ENCODE results near the gene MAN2A1. TPM values are rescaled to one million over a fixed set of nuclear protein-coding genes. Genes with fewer than 3 reads are reported as not detected.

Gene MAN2A1
- polyA plus RNA-seq, 2 of the 4 experiments (the other 2 are of a cell fraction): 15.8 to 51.5 TPM

DNA sequence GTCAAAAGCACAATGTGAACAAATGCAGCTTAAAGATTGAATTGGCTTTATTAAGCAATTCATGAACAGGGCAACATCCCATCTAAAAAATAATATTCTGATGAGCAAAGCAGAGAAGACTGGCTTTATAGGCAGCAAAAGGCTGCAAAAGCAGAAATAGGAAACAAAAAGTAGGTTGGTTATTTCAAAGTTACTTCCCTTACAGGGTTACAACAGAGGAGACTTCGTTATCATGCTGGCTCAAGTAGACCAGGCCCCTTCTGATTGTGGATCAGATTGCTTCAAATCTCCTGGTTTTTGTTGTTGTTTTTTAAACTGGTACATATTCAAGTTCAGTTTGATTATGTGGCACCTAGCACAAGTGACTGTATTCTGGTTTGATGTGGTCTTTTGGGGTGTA is 73.1 kb downstream of the MAN2A1 start:
- Histone ChIP-seq H3K4me3 (no peak overlapping the region), H3K9me3 (no peaks in the 10 kb centered on the region), H3K4me2 (no peak overlapping the region), H3K4me1 (0 out of 3 replicates have a peak, but pooled peaks cover 4% of the 10 kb centered on the region), H3K27ac (no peak overlapping the region)
- no peak for FAIRE-seq
- no peak for DNase-seq (ENCODE audit: low read depth in 1 of 2, low spot score in 1 of 2)
- POLR2A ChIA-PET: no interaction called here
- ATAC-seq: no peak
- CTCF ChIA-PET: no interaction called here
- no peak for TF ChIP-seq EHF (CRISPR knock-in tag; IDR thresholded peaks at IDR 0.05)
- WGBS (ENCODE audit: missing lambda C conversion rate): 67% methylated on average over 1 of the region's 1 CpG

DNA sequence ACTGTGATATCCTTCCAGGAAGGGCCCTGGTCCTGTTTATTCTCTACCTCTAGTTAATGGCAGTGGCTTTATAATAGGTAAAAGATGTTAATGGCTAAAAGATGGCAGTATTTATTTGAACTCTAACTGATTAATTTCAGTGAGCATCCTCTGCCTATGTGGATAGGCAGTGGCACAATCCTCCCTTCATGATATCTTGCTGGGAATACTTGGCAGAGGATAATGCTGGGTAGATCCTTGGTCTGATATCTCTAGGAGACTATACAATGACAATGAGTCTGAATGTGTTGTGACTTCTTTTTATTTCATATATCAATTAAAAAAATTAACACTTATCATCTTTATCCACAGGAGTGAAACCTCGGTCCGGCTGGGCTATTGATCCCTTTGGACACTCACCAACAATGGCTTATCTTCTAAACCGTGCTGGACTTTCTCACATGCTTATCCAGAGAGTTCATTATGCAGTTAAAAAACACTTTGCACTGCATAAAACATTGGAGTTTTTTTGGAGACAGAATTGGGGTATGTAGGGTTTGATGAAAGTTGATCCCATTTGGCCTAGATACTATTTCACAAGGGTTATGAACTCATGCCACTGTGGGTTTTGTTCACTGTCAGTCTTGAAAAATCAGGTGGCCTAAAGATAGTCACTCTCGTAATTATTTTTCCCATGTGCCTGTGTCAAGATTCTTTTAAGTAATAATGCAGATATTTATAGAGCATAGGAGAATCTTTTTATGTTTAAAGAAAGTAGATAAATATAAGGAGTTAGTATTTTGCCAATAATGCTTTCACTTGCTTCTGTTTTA is 77.7 kb downstream of the MAN2A1 start:
- Histone ChIP-seq H3K27ac (no peak overlapping the region), H3K4me1 (peaks cover 11% of the 10 kb centered on the region; the same call in 2 of the 3 replicates), H3K9me3 (no peaks in the 10 kb centered on the region), H3K4me2 (no peak overlapping the region), H3K4me3 (no peak overlapping the region)
- 90% methylated on average over 4 of the region's 4 CpGs for WGBS (ENCODE audit: missing lambda C conversion rate)
- FAIRE-seq: no peak
- TF ChIP-seq, protein P1, sequence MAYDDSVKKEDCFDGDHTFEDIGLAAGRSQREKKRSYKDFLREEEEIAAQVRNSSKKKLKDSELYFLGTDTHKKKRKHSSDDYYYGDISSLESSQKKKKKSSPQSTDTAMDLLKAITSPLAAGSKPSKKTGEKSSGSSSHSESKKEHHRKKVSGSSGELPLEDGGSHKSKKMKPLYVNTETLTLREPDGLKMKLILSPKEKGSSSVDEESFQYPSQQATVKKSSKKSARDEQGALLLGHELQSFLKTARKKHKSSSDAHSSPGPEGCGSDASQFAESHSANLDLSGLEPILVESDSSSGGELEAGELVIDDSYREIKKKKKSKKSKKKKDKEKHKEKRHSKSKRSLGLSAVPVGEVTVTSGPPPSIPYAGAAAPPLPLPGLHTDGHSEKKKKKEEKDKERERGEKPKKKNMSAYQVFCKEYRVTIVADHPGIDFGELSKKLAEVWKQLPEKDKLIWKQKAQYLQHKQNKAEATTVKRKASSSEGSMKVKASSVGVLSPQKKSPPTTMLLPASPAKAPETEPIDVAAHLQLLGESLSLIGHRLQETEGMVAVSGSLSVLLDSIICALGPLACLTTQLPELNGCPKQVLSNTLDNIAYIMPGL (CRISPR knock-in tag; IDR thresholded peaks at IDR 0.05; ENCODE audit: borderline replicate concordance): no peak
- no peak for TF ChIP-seq TFCP2L1 (CRISPR knock-in tag; IDR thresholded peaks at IDR 0.05)
- TF ChIP-seq MYC (IDR thresholded peaks at IDR 0.05; ENCODE audit: borderline replicate concordance, low read length): no peak
- no peak for TF ChIP-seq BHLHE40 (IDR thresholded peaks at IDR 0.05; ENCODE audit: low read depth, low read length)
- TF ChIP-seq CBX8 (IDR thresholded peaks at IDR 0.05): no peak
- ChIA-PET POLR2A (no interaction called here), CTCF (no interaction called here)
- ATAC-seq: no peak
- DNase-seq (ENCODE audit: low read depth in 1 of 2, low spot score in 1 of 2): no peak

DNA sequence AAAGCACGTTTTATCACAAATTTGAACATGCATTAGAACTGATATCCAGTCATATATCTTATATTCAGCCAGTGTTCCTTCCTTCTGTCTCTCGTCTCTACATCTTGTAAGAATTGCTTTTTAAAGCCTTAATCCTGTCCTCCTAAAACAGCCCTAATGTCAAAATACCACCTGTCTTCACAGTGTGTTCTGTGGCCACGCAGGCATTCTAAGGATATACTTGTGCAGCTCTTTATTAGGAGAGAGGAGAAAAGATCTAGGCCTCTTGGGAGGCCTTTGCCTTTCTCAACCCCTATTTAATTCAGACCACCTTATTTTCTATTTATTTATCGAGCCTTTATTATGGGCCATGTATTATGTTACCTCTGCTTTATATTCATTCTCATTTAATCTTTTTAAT is 78.3 kb downstream of the MAN2A1 start:
- no peak for FAIRE-seq
- H3K4me2 ChIP-seq: no peak overlapping the region
- WGBS (ENCODE audit: missing lambda C conversion rate): 89% methylated on average over 4 of the region's 4 CpGs
- H3K9me3 ChIP-seq: no peaks in the 10 kb centered on the region
- H3K27ac ChIP-seq: no peak overlapping the region
- DNase-seq (ENCODE audit: low read depth in 1 of 2, low spot score in 1 of 2): no peak
- H3K4me1 ChIP-seq: peaks cover 11% of the 10 kb centered on the region; the same call in 2 of the 3 replicates
- ATAC-seq: no peak
- no peak overlapping the region for H3K4me3 ChIP-seq
- POLR2A ChIA-PET: no interaction called here
- CTCF ChIA-PET: no interaction called here
- no peak for TF ChIP-seq ZNF302 (CRISPR knock-in tag; IDR thresholded peaks at IDR 0.05)
- TF ChIP-seq HOXA7 (CRISPR knock-in tag; IDR thresholded peaks at IDR 0.05): no peak
- no peak for TF ChIP-seq MAZ (IDR thresholded peaks at IDR 0.05; ENCODE audit: borderline replicate concordance, low read depth, low read length)
- TF ChIP-seq EP300 (IDR thresholded peaks at IDR 0.05): no peak
- no peak for TF ChIP-seq RARB (CRISPR knock-in tag; IDR thresholded peaks at IDR 0.05)
- no peak for TF ChIP-seq CHD4 (IDR thresholded peaks at IDR 0.05; ENCODE audit: borderline replicate concordance)
- TF ChIP-seq, protein P2, sequence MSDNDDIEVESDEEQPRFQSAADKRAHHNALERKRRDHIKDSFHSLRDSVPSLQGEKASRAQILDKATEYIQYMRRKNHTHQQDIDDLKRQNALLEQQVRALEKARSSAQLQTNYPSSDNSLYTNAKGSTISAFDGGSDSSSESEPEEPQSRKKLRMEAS (IDR thresholded peaks at IDR 0.05): no peak
- no peak for TF ChIP-seq MAFK (IDR thresholded peaks at IDR 0.05; ENCODE audit: partially characterized antibody)
- TF ChIP-seq RCOR1 (IDR thresholded peaks at IDR 0.05; ENCODE audit: low read depth, low read length): no peak
- TF ChIP-seq ZC3H11A (IDR thresholded peaks at IDR 0.05): no peak
- no peak for TF ChIP-seq BHLHE40 (IDR thresholded peaks at IDR 0.05; ENCODE audit: low read depth, low read length)
- no peak for TF ChIP-seq NR3C1 (IDR thresholded peaks at IDR 0.05)
- TF ChIP-seq, protein P3, sequence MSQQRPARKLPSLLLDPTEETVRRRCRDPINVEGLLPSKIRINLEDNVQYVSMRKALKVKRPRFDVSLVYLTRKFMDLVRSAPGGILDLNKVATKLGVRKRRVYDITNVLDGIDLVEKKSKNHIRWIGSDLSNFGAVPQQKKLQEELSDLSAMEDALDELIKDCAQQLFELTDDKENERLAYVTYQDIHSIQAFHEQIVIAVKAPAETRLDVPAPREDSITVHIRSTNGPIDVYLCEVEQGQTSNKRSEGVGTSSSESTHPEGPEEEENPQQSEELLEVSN (IDR thresholded peaks at IDR 0.05; ENCODE audit: borderline replicate concordance, low read depth): no peak
